Gastrocnemius medialis (tissue), 4 donors: ENCODE results near the gene RNLS. TPM values are rescaled to one million over a fixed set of nuclear protein-coding genes. Genes with fewer than 3 reads are reported as not detected.

Experiments
- ATAC-seq, 2 donors: fragments of 150-250 bp; one replicate each; pipeline ENCODE4 v1.9.1; 2016
- DNase-seq, 2 donors: peaks; one replicate each; pipeline ENCODE4 v3.0.0-alpha.2; 2019
- H3K27ac ChIP-seq, 4 donors: fragments of 200-600 bp; sonication (generic); 1 replicate in 1 of 4; 2 replicates in 3 of 4; pipeline ENCODE4 v1.5.1; 2016 to 2018; ENCODE audit warnings: mild to moderate bottlenecking in 2 of 4, moderate library complexity in 1 of 4
- H3K27me3 ChIP-seq, 3 donors: fragments of 200-600 bp; sonication (generic) in 2 of 3; 1 replicate in 1 of 3; 2 replicates in 2 of 3; pipeline versions ENCODE4 v1.5.1 to v1.6.0; 2016 to 2019; ENCODE audit warnings: mild to moderate bottlenecking in 1 of 3, moderate library complexity in 1 of 3
- H3K36me3 ChIP-seq, 2 donors: fragments of 200-600 bp; sonication (generic) in 1 of 2; one replicate each; pipeline ENCODE4 v1.5.1; 2017 to 2018
- H3K4me1 ChIP-seq, 2 donors: fragments of 200-600 bp; sonication (generic) in 1 of 2; one replicate each; pipeline ENCODE4 v1.5.1; 2016 to 2017; ENCODE audit warnings: mild to moderate bottlenecking in 2 of 2
- H3K4me3 ChIP-seq, 4 donors: fragments of 200-600 bp; sonication (generic) in 3 of 4; 1 replicate in 1 of 4; 2 replicates in 3 of 4; pipeline ENCODE4 v1.5.1; 2016 to 2019; ENCODE audit warnings: mild to moderate bottlenecking in 2 of 4
- H3K9me3 ChIP-seq, 3 donors: fragments of 200-600 bp; sonication (generic) in 2 of 3; 1 replicate in 1 of 3; 2 replicates in 2 of 3; pipeline ENCODE4 v1.5.1; 2016 to 2019
- CTCF ChIP-seq, 5 experiments: fragments of 450-650 bp in 3 of 5; fragments of 200-600 bp in 2 of 5; sonication (generic) in 2 of 5; IDR thresholded peaks in 4 of 5; conservative IDR thresholded peaks in 1 of 5; 1 replicate in 4 of 5; 2 replicates in 1 of 5; pipeline ENCODE4 v1.5.1; 2016 to 2019; ENCODE audit warnings: antibody characterized with exemption in 5 of 5, mild to moderate bottlenecking in 3 of 5, moderate library complexity in 3 of 5
- POLR2A ChIP-seq, 2 donors: fragments of 450-650 bp; IDR thresholded peaks; one replicate each; pipeline ENCODE4 v1.6.1; 2017; ENCODE audit warnings: antibody characterized with exemption in 2 of 2, mild to moderate bottlenecking in 2 of 2, moderate library complexity in 2 of 2
- in situ Hi-C, 4 donors: fragments of 200-750 bp; cut with MboI; loops; one replicate each; pipeline versions ENCODE4 v1.15.0 to v1.8.0; 2017; ENCODE audit warnings: low sequenced_read_pairs in 4 of 4
- intact Hi-C: fragments of 100-400 bp; cut with DNase I; formaldehyde crosslinking; loops from one replicate; pipeline ENCODE4 v1.15.1; 2023; ENCODE audit warnings: low total_unique reads
- total RNA-seq, 4 donors: library from RNA; depleted of rRNA; stranded (reverse); fragments of >200 nt; gene quantifications; one replicate each; pipeline versions ENCODE4 v1.1.0 to v1.2.3, GENCODE V29; 2016

Gene RNLS
- total RNA-seq, 4 donors from 2014 or later, result 8.1 to 17.5 (median 9.7) TPM

- Histone ChIP-seq H3K36me3 (no peaks in the 10 kb centered on the region), H3K27me3 (no peaks in the 10 kb centered on the region), H3K27ac (no peak overlapping the region), H3K4me3 (no peak overlapping the region), H3K4me1 (peaks cover 0 to 9% of the 10 kb centered on the region in 2 donors), H3K9me3 (no peaks in the 10 kb centered on the region)
- no peak for ATAC-seq
- TF ChIP-seq CTCF (IDR thresholded peaks at IDR 0.05 in 4 of 5, conservative IDR thresholded peaks at IDR 0.05 in 1 of 5) (no peak), POLR2A (IDR thresholded peaks at IDR 0.05) (no peak)
- in situ Hi-C loops, result no loop called here
- DNase-seq, result no peak
- intact Hi-C loops, result no loop called here
Measured at GRCh38 chr10:88293651-88294230, 289.4 kb downstream of the RNLS start.

- DNase-seq, result no peak
- Histone ChIP-seq H3K4me3 (no peak overlapping the region), H3K9me3 (no peaks in the 10 kb centered on the region), H3K4me1 (peaks cover 0 to 11% of the 10 kb centered on the region in 2 donors), H3K36me3 (no peaks in the 10 kb centered on the region), H3K27ac (no peak overlapping the region), H3K27me3 (no peaks in the 10 kb centered on the region)
- in situ Hi-C loops (no loop called here), intact Hi-C loops (no loop called here)
- TF ChIP-seq CTCF (IDR thresholded peaks at IDR 0.05 in 4 of 5, conservative IDR thresholded peaks at IDR 0.05 in 1 of 5), result no peak
- no peak for TF ChIP-seq POLR2A (IDR thresholded peaks at IDR 0.05)
- no peak for ATAC-seq
Measured at GRCh38 chr10:88293073-88293472, 290.0 kb downstream of the RNLS start.

- ATAC-seq (no peak), DNase-seq (no peak)
- Histone ChIP-seq H3K4me3 (no peak overlapping the region), H3K4me1 (peaks cover 0 to 11% of the 10 kb centered on the region in 2 donors), H3K9me3 (no peaks in the 10 kb centered on the region), H3K36me3 (no peaks in the 10 kb centered on the region), H3K27ac (no peak overlapping the region), H3K27me3 (no peaks in the 10 kb centered on the region)
- intact Hi-C loops, result no loop called here
- in situ Hi-C loops, result no loop called here
- no peak for TF ChIP-seq CTCF (IDR thresholded peaks at IDR 0.05 in 4 of 5, conservative IDR thresholded peaks at IDR 0.05 in 1 of 5)
- TF ChIP-seq POLR2A (IDR thresholded peaks at IDR 0.05), result no peak
Measured at GRCh38 chr10:88292185-88292514, 291.0 kb downstream of the RNLS start.

GRCh38 chr10:88291289-88292184, 291.6 kb downstream of the RNLS start:
- intact Hi-C loops, result no loop called here
- H3K27me3 ChIP-seq, result no peaks in the 10 kb centered on the region
- no peaks in the 10 kb centered on the region for H3K9me3 ChIP-seq
- no peaks in the 10 kb centered on the region for H3K36me3 ChIP-seq
- ATAC-seq (no peak), DNase-seq (no peak)
- in situ Hi-C loops, result no loop called here
- H3K27ac ChIP-seq, result no peak overlapping the region
- no peak overlapping the region for H3K4me3 ChIP-seq
- H3K4me1 ChIP-seq, result peaks cover 0 to 11% of the 10 kb centered on the region in 2 donors
- no peak for TF ChIP-seq POLR2A (IDR thresholded peaks at IDR 0.05)
- no peak for TF ChIP-seq CTCF (IDR thresholded peaks at IDR 0.05 in 4 of 5, conservative IDR thresholded peaks at IDR 0.05 in 1 of 5)
